HG03103 (cell line): ENCODE measurements around the gene TMEM43.

Experiments
- ATAC-seq: cut with Tn5 transposase; IDR thresholded peaks from one replicate; pipeline ENCODE4 v1.9.1; 2021; ENCODE audit warnings: low read depth; ENCODE audit not compliant: unreplicated experiment

The TMEM43 gene

GRCh38 chr3:14175383-14176037, 50.7 kb downstream of the TMEM43 start:
- ATAC-seq, result no peak

- ATAC-seq, result peak; percentile 1
Observed at GRCh38 chr3:14177580-14178246, 52.9 kb downstream of the TMEM43 start.

- ATAC-seq, result peak; percentile 92
Observed at GRCh38 chr3:14178247-14179113, 53.6 kb downstream of the TMEM43 start, which contains the start of the genes LSM3 and XPC. TSS of gene LSM3 (plus strand) at chr3:14178817. CDS start at chr3:14178861, 44 bp downstream. TSS of gene XPC (minus strand) at chr3:14178601. CDS start at chr3:14178568, 33 bp downstream.

GRCh38 chr3:14179114-14179465, 54.2 kb downstream of the TMEM43 start:
- no peak for ATAC-seq

- ATAC-seq, result no peak
Observed at GRCh38 chr3:14179795-14180194, 54.9 kb downstream of the TMEM43 start.

GRCh38 chr3:14181253-14181652, 56.4 kb downstream of the TMEM43 start:
- ATAC-seq, result no peak

- no peak for ATAC-seq
Observed at GRCh38 chr3:14183015-14183577, 58.2 kb downstream of the TMEM43 start.

- ATAC-seq, result no peak
Observed at GRCh38 chr3:14186854-14187458, 62.1 kb downstream of the TMEM43 start.

- no peak for ATAC-seq
Observed at GRCh38 chr3:14188041-14188754, 63.3 kb downstream of the TMEM43 start.
